H1 (cell line): ENCODE data around the gene ZNF282. TPM values are rescaled to one million over a fixed set of nuclear protein-coding genes. Genes with fewer than 3 reads are reported as not detected.

Experiments used
- BCL11A ChIP-seq, 2 experiments: IDR thresholded peaks; one replicate each; pipeline ENCODE4 v1.6.1; 2011; ENCODE audit warnings: low read depth in 2 of 2, low read length in 2 of 2, mild to moderate bottlenecking in 2 of 2
- CBX5 ChIP-seq: fragments of 300-800, 300-1000 bp; sonication (generic); IDR thresholded peaks from 2 replicates; pipeline ENCODE4 v1.7.1; 2016; ENCODE audit warnings: antibody characterized with exemption, low read length, low read depth
- CHD1 ChIP-seq: IDR thresholded peaks from 2 replicates; pipeline ENCODE4 v1.6.1; 2012; ENCODE audit warnings: low read depth, low read length, improper control_type of control experiment
- HDAC2 ChIP-seq, 2 experiments: fragments of 300-600 bp in 1 of 2; sonication (generic) in 1 of 2; IDR thresholded peaks; 2 replicates each; pipeline ENCODE4 v1.6.1; 2011 to 2012; ENCODE audit warnings: low read depth in 2 of 2, low read length in 2 of 2, mild to moderate bottlenecking in 2 of 2, moderate library complexity in 2 of 2, borderline replicate concordance in 1 of 2, inconsistent platforms in 1 of 2
- SP1 ChIP-seq: IDR thresholded peaks from 2 replicates; pipeline ENCODE4 v1.6.1; 2011; ENCODE audit warnings: low read depth, low read length
- TCF12 ChIP-seq: IDR thresholded peaks from 2 replicates; pipeline ENCODE4 v1.6.1; 2011; ENCODE audit warnings: low read depth, mild to moderate bottlenecking, low read length
- TEAD4 ChIP-seq: IDR thresholded peaks from 2 replicates; pipeline ENCODE4 v1.6.1; 2012; ENCODE audit warnings: low read depth, low read length, inconsistent platforms, mixed read lengths
- polyA plus RNA-seq, 7 experiments: library from polyadenylated mRNA; depleted of rRNA in 3 of 7; stranded (reverse) in 5 of 7; unstranded in 2 of 7; fragments of >200 nt in 5 of 7; fragments of 200-250 nt in 2 of 7; gene quantifications; 1 replicate in 5 of 7; 2 replicates in 1 of 7; 4 replicates in 1 of 7; pipeline versions ENCODE4 v1.2.1 to v1.2.3, GENCODE V29; 2011 to 2013; ENCODE audit warnings: missing spikeins in 2 of 7, mixed read lengths in 2 of 7
- total RNA-seq: library from RNA; stranded (reverse); fragmentation: NEBNext Ultra II Directional; extraction: Animal tissue kit (Norgen Biotek cat#: 25700); gene quantifications from 2 replicates; pipeline ENCODE4 v1.2.1, GENCODE V29; 2021

The ZNF282 gene
- total and polyA plus RNA-seq, 2 of the 8 experiments (the other 6 are each of a cell fraction or from before 2014, with no cell fraction given), result 16.9 to 36.3 TPM

- no peak for TF ChIP-seq CBX5
- no peak for TF ChIP-seq TCF12
- no peak for TF ChIP-seq BCL11A (IDR thresholded peaks at IDR 0.05; ENCODE audit: low read depth in 2 of 2, low read length in 2 of 2)
- TF ChIP-seq SP1, result no peak
- no peak for TF ChIP-seq TEAD4
- TF ChIP-seq HDAC2 (IDR thresholded peaks at IDR 0.05; ENCODE audit: borderline replicate concordance in 1 of 2, low read depth in 2 of 2, low read length in 2 of 2), result no peak
- no peak for TF ChIP-seq CHD1
- TF ChIP-seq, all 59 proteins: peak for 0
These were observed 3.5 kb upstream of the ZNF282 start (continued) for GRCh38 chr7:149191851-149192250.
